ENCODE results near the gene IL16.

The IL16 gene

GRCh38 chr15:81312790-81313543 lies 116.3 kb downstream of the IL16 start:
- H3K9me3 ChIP-seq: no peaks in the 10 kb centered on the region
- no peak for TF ChIP-seq Cebpa-rat (IDR thresholded peaks at IDR 0.05)
- H3K4me2 ChIP-seq: peak overlapping the region; percentile 66
- H3K27me3 ChIP-seq: no peaks in the 10 kb centered on the region
- H3K4me1 ChIP-seq: peaks cover 20% of the 10 kb centered on the region
- H4K20me1 ChIP-seq: no peaks in the 10 kb centered on the region
- H3K9ac ChIP-seq: no peak overlapping the region
- H3K27ac ChIP-seq: peak overlapping the region; percentile 66; the same call in 1 of the 2 replicates
- no peak overlapping the region for H3K4me3 ChIP-seq
- H3K36me3 ChIP-seq: peaks cover 62% of the 10 kb centered on the region

DNA sequence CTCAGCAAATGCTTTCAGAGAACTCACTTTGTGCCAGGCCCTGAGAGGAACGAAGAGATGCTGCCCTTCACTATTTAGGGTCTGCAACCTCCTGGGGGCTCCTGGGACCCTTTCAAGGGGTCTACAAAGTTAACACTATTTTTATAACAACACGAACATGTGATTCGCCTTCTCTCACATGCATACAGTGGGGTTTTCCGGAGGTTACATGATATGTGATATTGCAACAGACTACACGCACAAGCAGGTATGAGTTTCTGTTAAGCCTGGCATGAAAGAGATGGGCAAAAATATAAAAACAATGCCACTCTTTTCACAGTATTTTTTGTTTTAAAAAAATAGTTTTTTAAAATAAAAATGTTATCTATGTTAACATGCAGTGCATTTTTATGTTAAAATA lies 117.0 kb downstream of the IL16 start:
- Histone ChIP-seq H3K27ac (no peak overlapping the region), H3K4me1 (peaks cover 20% of the 10 kb centered on the region), H3K9me3 (no peaks in the 10 kb centered on the region), H3K4me3 (no peak overlapping the region), H3K9ac (no peak overlapping the region), H3K36me3 (peaks cover 62% of the 10 kb centered on the region), H3K4me2 (no peak overlapping the region), H4K20me1 (no peaks in the 10 kb centered on the region), H3K27me3 (no peaks in the 10 kb centered on the region)
- no peak for TF ChIP-seq Cebpa-rat (IDR thresholded peaks at IDR 0.05)

- Histone ChIP-seq H3K4me1 (peaks cover 20% of the 10 kb centered on the region), H3K9me3 (no peaks in the 10 kb centered on the region)
These were observed 117.7 kb downstream of the IL16 start for GRCh38 chr15:81314378-81314777.

DNA sequence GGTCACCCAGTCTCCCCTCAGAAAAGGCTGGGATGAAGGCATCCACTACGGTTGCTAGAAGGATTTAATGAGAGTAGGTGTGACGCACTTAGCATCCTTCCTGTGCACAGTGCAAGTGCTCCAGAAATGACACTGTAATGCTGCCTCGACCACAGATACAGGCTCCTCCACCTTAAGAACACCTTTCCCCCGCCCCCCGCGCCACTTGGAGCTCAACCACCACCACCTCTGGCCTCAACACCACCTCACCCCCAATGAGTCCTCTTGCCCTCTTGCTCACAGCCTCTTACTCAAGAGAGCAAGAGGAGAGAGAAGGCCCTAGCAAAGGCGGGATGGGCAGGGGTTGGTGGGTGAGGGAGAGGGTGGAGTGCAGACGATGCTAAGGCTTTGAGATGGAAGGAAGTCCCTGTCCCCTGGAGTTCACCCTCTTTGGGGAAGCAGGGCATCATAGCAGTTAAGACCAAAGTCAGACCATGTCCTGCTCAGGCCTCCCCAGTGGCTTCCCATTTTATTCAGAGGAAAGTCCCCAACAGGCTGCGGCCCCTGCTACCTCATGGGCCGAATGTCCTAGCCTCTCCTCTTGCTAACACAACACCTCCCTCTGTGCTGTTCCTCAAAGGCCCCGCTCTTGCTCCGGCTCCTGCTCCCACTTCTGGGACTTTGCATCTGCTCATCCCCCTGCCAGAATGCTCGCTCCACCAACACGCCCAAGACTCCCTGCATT lies 118.9 kb downstream of the IL16 start:
- Histone ChIP-seq H3K4me2 (no peak overlapping the region), H3K36me3 (peaks cover 62% of the 10 kb centered on the region), H3K9ac (no peak overlapping the region), H3K4me1 (peaks cover 20% of the 10 kb centered on the region), H4K20me1 (no peaks in the 10 kb centered on the region), H3K9me3 (no peaks in the 10 kb centered on the region), H3K27ac (no peak overlapping the region), H3K27me3 (no peaks in the 10 kb centered on the region), H3K4me3 (no peak overlapping the region)
- TF ChIP-seq Cebpa-rat (IDR thresholded peaks at IDR 0.05): no peak

More at GRCh38 chr15:81314378-81314777, 117.7 kb downstream of the IL16 start:
- H3K4me2 ChIP-seq: no peak overlapping the region
- no peaks in the 10 kb centered on the region for H3K27me3 ChIP-seq
- no peak overlapping the region for H3K27ac ChIP-seq
- H3K36me3 ChIP-seq: peaks cover 62% of the 10 kb centered on the region
- no peak overlapping the region for H3K4me3 ChIP-seq
- no peaks in the 10 kb centered on the region for H4K20me1 ChIP-seq
- no peak overlapping the region for H3K9ac ChIP-seq
- TF ChIP-seq Cebpa-rat (IDR thresholded peaks at IDR 0.05): no peak

- Histone ChIP-seq H3K9ac (no peak overlapping the region), H3K27me3 (no peaks in the 10 kb centered on the region), H3K4me1 (peaks cover 18% of the 10 kb centered on the region), H3K4me2 (no peak overlapping the region), H3K4me3 (no peak overlapping the region), H4K20me1 (no peaks in the 10 kb centered on the region), H3K9me3 (no peaks in the 10 kb centered on the region), H3K36me3 (peaks cover 59% of the 10 kb centered on the region), H3K27ac (no peak overlapping the region)
- no peak for TF ChIP-seq Cebpa-rat (IDR thresholded peaks at IDR 0.05)
These were observed 119.6 kb downstream of the IL16 start for GRCh38 chr15:81316267-81316666.

DNA sequence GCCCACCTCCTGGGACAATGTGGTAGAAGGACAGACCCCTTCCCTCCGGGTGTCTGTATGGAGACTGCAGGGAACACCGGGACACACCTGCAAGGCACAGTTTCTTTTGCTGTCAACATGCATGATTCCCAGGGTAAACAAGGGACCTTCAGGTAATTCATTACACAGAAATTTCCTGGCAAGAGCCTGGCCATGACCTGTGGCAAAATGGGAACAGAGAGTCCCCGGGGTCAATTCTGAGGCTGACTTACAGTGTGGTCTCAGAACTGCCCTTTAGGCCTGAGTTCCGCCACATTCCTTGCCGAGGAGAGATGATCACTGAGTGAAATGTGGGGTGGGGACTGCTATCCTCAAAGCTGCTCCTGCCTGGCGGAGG lies 121.0 kb downstream of the IL16 start:
- H3K4me1 ChIP-seq: peaks cover 6% of the 10 kb centered on the region
- no peaks in the 10 kb centered on the region for H3K27me3 ChIP-seq
- H3K36me3 ChIP-seq: peaks cover 59% of the 10 kb centered on the region
- no peak overlapping the region for H3K4me2 ChIP-seq
- H4K20me1 ChIP-seq: no peaks in the 10 kb centered on the region
- H3K27ac ChIP-seq: no peak overlapping the region
- H3K4me3 ChIP-seq: no peak overlapping the region
- no peak for TF ChIP-seq Cebpa-rat (IDR thresholded peaks at IDR 0.05)
- no peaks in the 10 kb centered on the region for H3K9me3 ChIP-seq
- no peak overlapping the region for H3K9ac ChIP-seq

DNA sequence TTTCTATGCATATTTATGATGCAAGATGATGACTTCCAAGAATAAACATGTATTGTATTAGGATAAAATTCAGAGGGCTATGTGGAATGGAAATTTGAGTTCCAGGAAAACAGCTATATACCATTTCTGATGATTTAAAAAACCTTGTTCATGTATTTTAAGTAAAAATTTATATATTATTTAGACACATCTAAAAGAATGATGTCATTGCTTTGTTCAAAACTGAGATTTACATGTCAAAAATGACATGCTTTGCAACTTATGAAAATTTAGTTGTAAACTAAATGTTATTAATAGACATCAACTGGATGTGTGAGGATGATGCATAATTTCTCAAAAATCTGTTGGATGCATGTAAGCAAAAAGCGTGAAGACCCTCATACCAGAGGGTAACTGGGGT lies 125.0 kb downstream of the IL16 start:
- H3K27ac ChIP-seq: no peak overlapping the region
- peaks cover 23% of the 10 kb centered on the region for H3K4me1 ChIP-seq
- H3K36me3 ChIP-seq: peaks cover 39% of the 10 kb centered on the region
- no peak overlapping the region for H3K4me2 ChIP-seq
- TF ChIP-seq Cebpa-rat (IDR thresholded peaks at IDR 0.05): no peak
- H4K20me1 ChIP-seq: no peaks in the 10 kb centered on the region
- no peaks in the 10 kb centered on the region for H3K9me3 ChIP-seq
- no peak overlapping the region for H3K4me3 ChIP-seq
- H3K27me3 ChIP-seq: no peaks in the 10 kb centered on the region
- no peak overlapping the region for H3K9ac ChIP-seq

GRCh38 chr15:81322676-81323253 lies 126.1 kb downstream of the IL16 start:
- Histone ChIP-seq H3K27me3 (no peaks in the 10 kb centered on the region), H3K4me3 (no peak overlapping the region), H4K20me1 (no peaks in the 10 kb centered on the region), H3K4me2 (peak overlapping the region; percentile 93; the same call in 1 of the 2 replicates), H3K9ac (no peak overlapping the region), H3K9me3 (no peaks in the 10 kb centered on the region), H3K36me3 (peaks cover 29% of the 10 kb centered on the region), H3K4me1 (peaks cover 23% of the 10 kb centered on the region), H3K27ac (no peak overlapping the region)
- TF ChIP-seq Cebpa-rat (IDR thresholded peaks at IDR 0.05): no peak

DNA sequence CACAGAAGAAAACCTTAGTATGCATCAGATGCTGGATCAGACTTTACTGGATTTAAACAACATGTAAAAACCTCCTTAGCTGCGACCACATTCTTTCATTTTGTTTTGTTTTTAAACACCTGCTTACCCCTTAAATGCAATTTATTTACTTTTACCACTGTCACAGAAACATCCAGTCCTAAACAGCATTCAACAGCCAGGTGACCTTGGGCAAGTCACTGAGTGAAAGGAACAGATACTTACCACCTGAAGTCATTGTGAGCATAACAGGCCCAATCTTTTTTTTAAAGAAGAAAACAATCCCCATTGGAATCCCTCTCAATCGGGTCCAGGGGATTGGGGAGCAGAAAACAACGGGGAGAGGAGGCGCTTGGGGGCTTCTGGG lies 126.9 kb downstream of the IL16 start:
- no peak for TF ChIP-seq Cebpa-rat (IDR thresholded peaks at IDR 0.05)
- H3K36me3 ChIP-seq: peaks cover 21% of the 10 kb centered on the region
- peak overlapping the region; percentile 72 for H3K4me3 ChIP-seq
- H3K9ac ChIP-seq: peak overlapping the region; percentile 75
- H3K27me3 ChIP-seq: no peaks in the 10 kb centered on the region
- peaks cover 23% of the 10 kb centered on the region for H3K4me1 ChIP-seq
- no peaks in the 10 kb centered on the region for H4K20me1 ChIP-seq
- H3K9me3 ChIP-seq: no peaks in the 10 kb centered on the region
- 0 out of 2 replicates have a peak overlapping the region, but pooled peaks have one; percentile 24 for H3K27ac ChIP-seq
- peak overlapping the region; percentile 93 for H3K4me2 ChIP-seq

Measured in BLaER1 (cell line).